Nephron progenitor cell (in vitro differentiated cells): ENCODE measurements around the gene CPNE9.

Experiments used
- DNase-seq: peaks from one replicate; pipeline ENCODE4 v3.0.0; 2021
- H3K27ac Mint-ChIP-seq: 2 replicates; pipeline ENCODE4 v1.8.0; 2021; ENCODE audit warnings: mild to moderate bottlenecking, moderate library complexity, mixed read lengths
- H3K27me3 Mint-ChIP-seq: 2 replicates; pipeline ENCODE4 v1.8.0; 2021; ENCODE audit warnings: mild to moderate bottlenecking, low read depth, mixed read lengths; ENCODE audit not compliant: poor library complexity
- H3K36me3 Mint-ChIP-seq: 2 replicates; pipeline ENCODE4 v1.8.0; 2021; ENCODE audit warnings: low read depth, mixed read lengths
- H3K4me1 Mint-ChIP-seq: 2 replicates; pipeline ENCODE4 v1.8.0; 2021; ENCODE audit warnings: mixed read lengths
- H3K4me3 Mint-ChIP-seq: 2 replicates; pipeline ENCODE4 v1.8.0; 2021; ENCODE audit warnings: mild to moderate bottlenecking, moderate library complexity, mixed read lengths
- H3K9me3 Mint-ChIP-seq: 2 replicates; pipeline ENCODE4 v1.8.0; 2021; ENCODE audit warnings: mild to moderate bottlenecking, moderate library complexity, mixed read lengths
- TF ChIP-seq, protein P1 (sequence below): fragments of 200-600 bp; sonication (generic); IDR thresholded peaks from 2 replicates; pipeline ENCODE4 v1.5.0; 2021; ENCODE audit warnings: antibody characterized with exemption

The CPNE9 gene, protein sequence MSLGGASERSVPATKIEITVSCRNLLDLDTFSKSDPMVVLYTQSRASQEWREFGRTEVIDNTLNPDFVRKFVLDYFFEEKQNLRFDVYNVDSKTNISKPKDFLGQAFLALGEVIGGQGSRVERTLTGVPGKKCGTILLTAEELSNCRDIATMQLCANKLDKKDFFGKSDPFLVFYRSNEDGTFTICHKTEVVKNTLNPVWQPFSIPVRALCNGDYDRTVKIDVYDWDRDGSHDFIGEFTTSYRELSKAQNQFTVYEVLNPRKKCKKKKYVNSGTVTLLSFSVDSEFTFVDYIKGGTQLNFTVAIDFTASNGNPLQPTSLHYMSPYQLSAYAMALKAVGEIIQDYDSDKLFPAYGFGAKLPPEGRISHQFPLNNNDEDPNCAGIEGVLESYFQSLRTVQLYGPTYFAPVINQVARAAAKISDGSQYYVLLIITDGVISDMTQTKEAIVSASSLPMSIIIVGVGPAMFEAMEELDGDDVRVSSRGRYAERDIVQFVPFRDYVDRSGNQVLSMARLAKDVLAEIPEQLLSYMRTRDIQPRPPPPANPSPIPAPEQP

GRCh38 chr3:9703736-9704346 is at the start of gene CPNE9:
Gene CPNE9 (plus strand): TSS chr3:9703833. CDS start chr3:9703997, 164 bp downstream.
- Mint-ChIP-seq H3K27me3 (peaks cover 67% of the 10 kb centered on the region), H3K4me1 (peaks cover 4% of the 10 kb centered on the region), H3K36me3 (peaks cover 15% of the 10 kb centered on the region), H3K9me3 (no peaks in the 10 kb centered on the region), H3K4me3 (peak within 1 kb of the TSS; percentile 74), H3K27ac (no peak within 1 kb of the TSS)
- DNase-seq, result peak; percentile 40
- TF ChIP-seq, protein P1, sequence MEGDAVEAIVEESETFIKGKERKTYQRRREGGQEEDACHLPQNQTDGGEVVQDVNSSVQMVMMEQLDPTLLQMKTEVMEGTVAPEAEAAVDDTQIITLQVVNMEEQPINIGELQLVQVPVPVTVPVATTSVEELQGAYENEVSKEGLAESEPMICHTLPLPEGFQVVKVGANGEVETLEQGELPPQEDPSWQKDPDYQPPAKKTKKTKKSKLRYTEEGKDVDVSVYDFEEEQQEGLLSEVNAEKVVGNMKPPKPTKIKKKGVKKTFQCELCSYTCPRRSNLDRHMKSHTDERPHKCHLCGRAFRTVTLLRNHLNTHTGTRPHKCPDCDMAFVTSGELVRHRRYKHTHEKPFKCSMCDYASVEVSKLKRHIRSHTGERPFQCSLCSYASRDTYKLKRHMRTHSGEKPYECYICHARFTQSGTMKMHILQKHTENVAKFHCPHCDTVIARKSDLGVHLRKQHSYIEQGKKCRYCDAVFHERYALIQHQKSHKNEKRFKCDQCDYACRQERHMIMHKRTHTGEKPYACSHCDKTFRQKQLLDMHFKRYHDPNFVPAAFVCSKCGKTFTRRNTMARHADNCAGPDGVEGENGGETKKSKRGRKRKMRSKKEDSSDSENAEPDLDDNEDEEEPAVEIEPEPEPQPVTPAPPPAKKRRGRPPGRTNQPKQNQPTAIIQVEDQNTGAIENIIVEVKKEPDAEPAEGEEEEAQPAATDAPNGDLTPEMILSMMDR, result no peak

DNA sequence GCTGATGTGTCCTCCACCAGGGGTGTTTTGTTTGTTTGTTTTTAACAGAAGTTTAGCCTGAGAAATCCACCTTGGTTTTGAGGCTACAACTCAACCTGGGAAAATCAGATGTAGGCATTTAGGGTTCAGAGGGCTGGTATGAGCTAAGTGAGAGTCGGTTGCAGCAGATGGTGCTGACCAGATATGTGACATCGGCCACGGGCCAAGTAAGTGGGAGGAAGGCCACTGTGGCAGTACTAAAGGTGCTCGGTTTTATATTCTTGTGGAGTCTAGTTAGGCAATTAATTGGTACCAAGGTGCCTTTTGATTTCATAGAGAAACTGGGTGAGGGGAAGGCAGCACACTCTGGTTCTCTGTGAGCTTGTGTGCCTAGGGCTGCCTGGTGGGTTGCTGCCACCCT is 43.8 kb upstream of the CPNE9 start:
- H3K4me3 Mint-ChIP-seq, result no peak overlapping the region
- H3K36me3 Mint-ChIP-seq, result peaks cover 51% of the 10 kb centered on the region
- H3K4me1 Mint-ChIP-seq, result no peaks in the 10 kb centered on the region
- H3K9me3 Mint-ChIP-seq, result no peaks in the 10 kb centered on the region
- DNase-seq, result no peak
- TF ChIP-seq, protein P1, result no peak
- H3K27ac Mint-ChIP-seq, result no peak overlapping the region
- no peaks in the 10 kb centered on the region for H3K27me3 Mint-ChIP-seq

DNA sequence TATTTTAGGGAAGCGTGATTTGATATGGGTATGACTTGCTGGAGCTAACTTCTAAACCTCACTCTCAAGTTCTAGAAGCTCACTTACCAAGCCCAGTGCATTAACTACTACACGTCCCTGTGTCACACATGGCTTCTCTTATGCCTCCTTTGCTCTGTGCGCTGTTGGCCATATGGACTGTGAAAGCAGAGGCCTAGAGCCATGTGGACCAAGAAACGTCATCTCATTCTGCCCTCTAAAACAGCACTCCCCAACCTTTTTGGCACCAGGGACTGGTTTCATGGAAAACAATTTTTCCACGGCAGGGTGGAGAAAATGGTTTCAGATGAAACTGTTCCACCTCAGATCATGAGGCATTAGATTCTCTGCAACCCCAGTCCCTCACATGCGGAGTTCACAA is 42.7 kb upstream of the CPNE9 start:
- H3K4me1 Mint-ChIP-seq, result no peaks in the 10 kb centered on the region
- H3K4me3 Mint-ChIP-seq, result no peak overlapping the region
- DNase-seq, result no peak
- H3K9me3 Mint-ChIP-seq, result no peaks in the 10 kb centered on the region
- TF ChIP-seq, protein P1, result no peak
- no peaks in the 10 kb centered on the region for H3K27me3 Mint-ChIP-seq
- H3K27ac Mint-ChIP-seq, result no peak overlapping the region
- H3K36me3 Mint-ChIP-seq, result peaks cover 52% of the 10 kb centered on the region

DNA sequence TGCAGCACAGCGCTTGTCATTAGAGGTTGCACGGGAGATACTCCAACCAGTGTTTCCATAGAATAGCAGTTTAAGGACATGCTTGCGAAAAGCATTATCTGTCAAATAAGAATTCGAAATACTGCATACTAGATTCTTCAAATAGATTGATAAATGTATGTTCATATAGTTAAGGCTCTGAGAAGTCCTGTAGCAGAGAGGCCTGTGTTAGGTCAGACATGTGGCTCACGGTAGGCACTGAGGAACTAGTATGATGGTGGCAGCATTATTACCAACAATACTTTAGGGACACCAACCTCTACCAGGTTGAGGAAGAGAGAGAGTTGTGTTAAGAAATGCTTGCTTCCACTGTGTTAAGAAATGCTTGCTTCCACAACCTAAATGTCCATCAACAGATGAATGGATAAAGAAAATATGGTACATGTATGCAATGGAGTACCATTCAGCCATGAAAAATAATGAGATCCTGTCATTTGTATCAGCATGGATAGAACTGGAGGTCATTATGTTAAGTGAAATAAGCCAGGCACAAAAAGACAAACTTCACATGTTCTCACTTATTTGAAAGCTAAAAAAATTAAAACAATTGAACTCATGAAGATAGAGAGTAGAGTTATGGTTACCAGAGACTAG is 39.4 kb upstream of the CPNE9 start:
- Mint-ChIP-seq H3K4me1 (no peaks in the 10 kb centered on the region), H3K27me3 (no peaks in the 10 kb centered on the region), H3K27ac (no peak overlapping the region), H3K36me3 (peaks cover 58% of the 10 kb centered on the region), H3K4me3 (no peak overlapping the region), H3K9me3 (no peaks in the 10 kb centered on the region)
- TF ChIP-seq, protein P1, result no peak
- DNase-seq, result no peak

DNA sequence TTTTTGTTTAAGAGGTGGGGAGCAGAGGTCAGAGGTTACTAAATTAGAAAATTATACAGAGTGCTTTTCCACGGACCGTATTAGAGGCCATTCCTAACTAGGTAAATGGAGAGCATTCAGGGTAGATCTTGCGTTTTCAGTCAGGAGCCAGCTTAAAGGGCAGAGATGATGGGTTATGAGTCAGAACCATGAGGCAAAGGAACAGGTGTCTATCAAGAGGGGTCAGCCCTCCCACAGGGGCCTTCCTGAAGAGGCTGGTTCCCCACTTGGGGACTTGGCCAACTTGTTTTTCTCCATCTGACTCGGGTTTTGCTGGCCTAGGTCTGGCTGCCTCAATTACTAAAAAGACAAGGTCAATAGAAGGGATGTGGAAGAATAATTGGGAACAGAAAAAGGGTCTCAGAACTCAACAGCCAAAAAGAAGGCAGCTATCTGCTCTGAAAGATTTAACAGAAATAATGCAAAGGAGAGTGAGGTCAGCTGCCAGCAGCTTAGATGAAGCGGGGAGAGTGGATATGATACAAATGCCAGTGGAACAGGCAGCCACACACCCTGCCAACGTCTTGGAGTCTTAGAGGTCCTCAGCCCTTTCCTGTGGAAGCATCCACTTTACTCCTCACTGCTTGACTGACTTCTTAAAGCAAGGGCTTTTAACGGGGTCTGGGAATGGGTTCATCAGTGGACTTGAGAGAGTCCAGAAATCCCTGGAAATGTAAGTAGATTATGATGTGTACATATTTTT is 36.8 kb upstream of the CPNE9 start:
- Mint-ChIP-seq H3K27me3 (no peaks in the 10 kb centered on the region), H3K4me1 (no peaks in the 10 kb centered on the region)
- no peak for DNase-seq

More for the DNA sequence above, 36.8 kb upstream of the CPNE9 start:
- no peak overlapping the region for H3K4me3 Mint-ChIP-seq
- no peaks in the 10 kb centered on the region for H3K9me3 Mint-ChIP-seq
- peaks cover 50% of the 10 kb centered on the region for H3K36me3 Mint-ChIP-seq
- no peak overlapping the region for H3K27ac Mint-ChIP-seq
- TF ChIP-seq, protein P1, result no peak
